Activated CD4-positive, alpha-beta T cell treated with anti-CD3 and anti-CD28 coated beads, Interleukin-10, Interleukin-2, amounts not matched to agents 100 ng/mL and 50 ng/mL, durations not matched to agents 16 hours and 8 hours (primary cell): ENCODE measurements around the gene CCDC127.
"Not testable (repeated sequence)": the region's sequence is repeated elsewhere in the genome, so short reads cannot be mapped to it uniquely, and the experiment has no call there.

ENCODE experiments used
- DNase-seq: peaks from one replicate; pipeline ENCODE4 v3.0.0-alpha.2; 2020

The CCDC127 gene

GRCh38 chr5:217494-218456, at the start of gene CCDC127, which contains the start of gene SDHA:
CCDC127 (minus strand) TSS chr5:218153; CDS start chr5:216849, 1,304 bp downstream.
SDHA (plus strand) TSS chr5:218320; CDS start chr5:218356, 36 bp downstream.
- peak; percentile 98 for DNase-seq

GRCh38 chr5:267716-268115, 49.8 kb upstream of the CCDC127 start:
- no peak for DNase-seq

GRCh38 chr5:266311-267026, 48.5 kb upstream of the CCDC127 start:
- DNase-seq: peak; percentile 16

GRCh38 chr5:264338-264737, 46.4 kb upstream of the CCDC127 start:
- no peak for DNase-seq

GRCh38 chr5:263275-263974, 45.5 kb upstream of the CCDC127 start:
- DNase-seq: not testable (repeated sequence)

GRCh38 chr5:257148-257547, 39.2 kb upstream of the CCDC127 start:
- DNase-seq: no peak

GRCh38 chr5:256347-256746, 38.4 kb upstream of the CCDC127 start:
- not testable (repeated sequence) for DNase-seq

- DNase-seq: not testable (repeated sequence)
Measured at GRCh38 chr5:255116-255515, 37.2 kb upstream of the CCDC127 start.

GRCh38 chr5:254322-254721, 36.4 kb upstream of the CCDC127 start:
- DNase-seq: not testable (repeated sequence)

GRCh38 chr5:252546-252945, 34.6 kb upstream of the CCDC127 start:
- DNase-seq: no peak

GRCh38 chr5:251975-252374, 34.0 kb upstream of the CCDC127 start:
- not testable (repeated sequence) for DNase-seq

GRCh38 chr5:251538-251937, 33.6 kb upstream of the CCDC127 start:
- not testable (repeated sequence) for DNase-seq

- DNase-seq: not testable (repeated sequence)
Measured at GRCh38 chr5:251016-251415, 33.1 kb upstream of the CCDC127 start.

GRCh38 chr5:250396-250795, 32.4 kb upstream of the CCDC127 start:
- DNase-seq: not testable (repeated sequence)

GRCh38 chr5:245717-246116, 27.8 kb upstream of the CCDC127 start:
- not testable (repeated sequence) for DNase-seq

GRCh38 chr5:243683-244367, 25.9 kb upstream of the CCDC127 start:
- DNase-seq: peak; percentile 25

GRCh38 chr5:241045-241669, 23.2 kb upstream of the CCDC127 start:
- DNase-seq: not testable (repeated sequence)

- not testable (repeated sequence) for DNase-seq
Measured at GRCh38 chr5:240550-240949, 22.6 kb upstream of the CCDC127 start.

- DNase-seq: not testable (repeated sequence)
Measured at GRCh38 chr5:237931-238330, 20.0 kb upstream of the CCDC127 start.

- DNase-seq: not testable (repeated sequence)
Measured at GRCh38 chr5:235527-235926, 17.6 kb upstream of the CCDC127 start.

GRCh38 chr5:234450-234849, 16.5 kb upstream of the CCDC127 start:
- no peak for DNase-seq

- DNase-seq: not testable (repeated sequence)
Measured at GRCh38 chr5:233426-233825, 15.5 kb upstream of the CCDC127 start.
